T-helper 1 cell treated with Interleukin-12 subunit alpha and Interleukin-12 subunit beta and Interleukin-4 antibody, amounts not matched to agents 30 μg/mL and 1 μg/mL, for 36 hours (primary cell): ENCODE data around the gene FAM120A.

Source experiments
- H3K27ac Mint-ChIP-seq: one replicate; pipeline ENCODE4 v1.8.0; 2021; ENCODE audit warnings: mild to moderate bottlenecking, mixed read lengths
- H3K27me3 Mint-ChIP-seq: one replicate; pipeline ENCODE4 v1.8.0; 2021; ENCODE audit warnings: low read depth, mixed read lengths
- H3K36me3 Mint-ChIP-seq: one replicate; pipeline ENCODE4 v1.8.0; 2021; ENCODE audit warnings: low read depth, mixed read lengths
- H3K4me1 Mint-ChIP-seq: one replicate; pipeline ENCODE4 v1.8.0; 2021; ENCODE audit warnings: low read depth, mixed read lengths
- H3K4me3 Mint-ChIP-seq: one replicate; pipeline ENCODE4 v1.8.0; 2021; ENCODE audit warnings: mild to moderate bottlenecking, moderate library complexity, mixed read lengths
- H3K9me3 Mint-ChIP-seq: one replicate; pipeline ENCODE4 v1.8.0; 2021; ENCODE audit warnings: mixed read lengths

FAM120A gene

GRCh38 chr9:93560991-93561390 is 109.5 kb downstream of the FAM120A start:
- H3K9me3 Mint-ChIP-seq = no peaks in the 10 kb centered on the region
- H3K27ac Mint-ChIP-seq = no peak overlapping the region
- H3K27me3 Mint-ChIP-seq = no peaks in the 10 kb centered on the region
- peaks cover 16% of the 10 kb centered on the region for H3K4me1 Mint-ChIP-seq
- H3K36me3 Mint-ChIP-seq = peaks cover 58% of the 10 kb centered on the region
- H3K4me3 Mint-ChIP-seq = no peak overlapping the region

- Mint-ChIP-seq H3K4me1 (peaks cover 21% of the 10 kb centered on the region), H3K27ac (no peak overlapping the region), H3K4me3 (no peak overlapping the region), H3K9me3 (no peaks in the 10 kb centered on the region), H3K36me3 (peaks cover 52% of the 10 kb centered on the region), H3K27me3 (no peaks in the 10 kb centered on the region)
These were observed 110.7 kb downstream of the FAM120A start for GRCh38 chr9:93562157-93562556.

DNA sequence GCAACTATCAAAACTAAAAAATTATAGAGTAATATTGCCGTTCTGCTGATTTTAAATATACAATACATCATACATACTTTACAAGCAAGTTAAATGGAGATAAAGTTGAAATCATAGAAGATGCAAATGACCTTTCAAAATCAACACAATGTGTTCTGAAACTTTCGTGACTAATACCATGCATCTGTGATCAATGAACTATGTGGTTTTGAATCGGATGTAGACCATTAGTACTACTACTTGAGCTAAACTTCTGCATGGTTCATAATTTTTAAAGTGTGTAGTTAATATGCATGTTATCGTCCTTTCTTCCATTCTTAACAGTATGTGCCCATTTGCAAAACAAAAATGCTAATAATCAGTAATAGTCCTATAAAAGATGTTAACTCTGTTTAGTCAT is 113.6 kb downstream of the FAM120A start:
- no peak overlapping the region for H3K27ac Mint-ChIP-seq
- H3K27me3 Mint-ChIP-seq = no peaks in the 10 kb centered on the region

DNA sequence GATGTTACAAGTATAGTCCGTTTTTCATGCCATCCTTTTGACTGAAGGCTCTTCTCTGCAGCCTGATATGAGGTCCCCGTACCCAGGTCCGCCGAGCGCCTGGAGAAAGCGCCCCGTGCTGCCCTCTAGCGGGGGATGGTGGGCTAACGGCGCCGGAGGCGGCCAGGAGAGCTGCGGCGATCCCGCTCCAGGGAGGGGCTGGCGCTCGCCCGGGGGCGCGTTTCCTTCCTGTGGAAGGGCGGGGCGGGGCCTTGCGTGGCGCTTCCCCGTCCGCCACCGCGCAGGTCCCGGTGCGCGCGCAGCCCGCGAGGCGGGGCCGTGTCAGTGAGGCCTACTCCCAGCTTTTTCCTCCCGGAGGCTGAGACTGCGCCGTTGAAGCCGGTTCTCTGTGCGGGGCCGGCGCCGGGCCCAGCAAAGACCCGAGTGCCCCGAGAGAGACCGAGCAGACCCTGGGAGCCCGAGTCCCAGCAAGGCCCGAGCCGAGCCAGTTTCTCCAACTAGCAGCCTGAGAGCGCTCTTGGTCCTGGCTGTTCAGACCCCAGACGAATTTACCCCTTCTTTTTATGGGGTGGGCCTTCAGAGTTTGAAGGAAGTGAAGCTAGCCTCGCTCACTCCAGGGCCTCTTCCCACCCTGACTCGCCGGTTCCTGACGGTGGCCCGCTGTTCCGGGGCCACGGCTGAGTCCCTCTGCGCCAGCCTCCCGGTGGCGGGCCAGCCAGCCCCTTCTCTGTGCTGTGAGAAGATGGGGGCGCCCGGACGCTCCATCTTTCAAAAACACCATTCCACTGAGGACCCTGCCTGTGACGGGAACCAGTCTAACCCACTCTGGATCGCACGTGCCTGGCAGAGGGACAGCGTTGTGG is 115.2 kb downstream of the FAM120A start:
- H3K36me3 Mint-ChIP-seq = peaks cover 39% of the 10 kb centered on the region
- peak overlapping the region; percentile 83 for H3K4me3 Mint-ChIP-seq
- peaks cover 11% of the 10 kb centered on the region for H3K9me3 Mint-ChIP-seq
- H3K4me1 Mint-ChIP-seq = peaks cover 29% of the 10 kb centered on the region
- no peaks in the 10 kb centered on the region for H3K27me3 Mint-ChIP-seq
- H3K27ac Mint-ChIP-seq = peak overlapping the region; percentile 89

More for the DNA sequence above, 113.6 kb downstream of the FAM120A start:
- Mint-ChIP-seq H3K36me3 (peaks cover 31% of the 10 kb centered on the region), H3K4me1 (peaks cover 29% of the 10 kb centered on the region), H3K4me3 (no peak overlapping the region), H3K9me3 (no peaks in the 10 kb centered on the region)

GRCh38 chr9:93567271-93567959 is 115.9 kb downstream of the FAM120A start:
- Mint-ChIP-seq H3K27me3 (no peaks in the 10 kb centered on the region), H3K4me3 (peak overlapping the region; percentile 83), H3K27ac (peak overlapping the region; percentile 89), H3K36me3 (peaks cover 32% of the 10 kb centered on the region), H3K9me3 (peaks cover 11% of the 10 kb centered on the region), H3K4me1 (peaks cover 26% of the 10 kb centered on the region)

- no peak overlapping the region for H3K27ac Mint-ChIP-seq
- H3K4me1 Mint-ChIP-seq = peaks cover 26% of the 10 kb centered on the region
- H3K36me3 Mint-ChIP-seq = peaks cover 29% of the 10 kb centered on the region
- H3K9me3 Mint-ChIP-seq = peaks cover 11% of the 10 kb centered on the region
- H3K4me3 Mint-ChIP-seq = no peak overlapping the region
- H3K27me3 Mint-ChIP-seq = no peaks in the 10 kb centered on the region
These were observed 116.7 kb downstream of the FAM120A start for GRCh38 chr9:93568169-93568568.

- H3K9me3 Mint-ChIP-seq = peaks cover 11% of the 10 kb centered on the region
- no peak overlapping the region for H3K27ac Mint-ChIP-seq
- H3K4me3 Mint-ChIP-seq = no peak overlapping the region
- H3K4me1 Mint-ChIP-seq = peaks cover 26% of the 10 kb centered on the region
- H3K27me3 Mint-ChIP-seq = no peaks in the 10 kb centered on the region
- H3K36me3 Mint-ChIP-seq = peaks cover 19% of the 10 kb centered on the region
These were observed 118.2 kb downstream of the FAM120A start for GRCh38 chr9:93569621-93570174.

DNA sequence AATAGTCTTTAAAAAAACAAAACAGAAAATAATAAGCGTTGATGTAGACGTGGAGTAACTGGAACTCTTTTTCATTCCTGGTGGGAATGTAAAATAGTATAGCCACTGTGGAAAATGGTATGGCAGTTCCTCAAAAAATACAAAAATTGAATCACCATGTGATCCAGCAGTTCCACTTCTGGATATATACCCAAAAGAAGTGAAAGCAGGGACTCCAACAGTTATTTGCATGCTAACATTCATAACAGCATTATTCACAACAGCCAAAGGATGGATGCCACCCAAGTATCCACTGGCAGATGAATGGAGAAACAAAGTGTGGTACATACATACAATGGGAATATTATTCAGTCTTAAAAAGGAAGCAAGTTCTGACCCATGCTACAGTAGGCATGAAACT is 120.7 kb downstream of the FAM120A start:
- H3K27me3 Mint-ChIP-seq = no peaks in the 10 kb centered on the region
- H3K36me3 Mint-ChIP-seq = peaks cover 10% of the 10 kb centered on the region
- H3K27ac Mint-ChIP-seq = no peak overlapping the region
- peaks cover 11% of the 10 kb centered on the region for H3K9me3 Mint-ChIP-seq
- no peak overlapping the region for H3K4me3 Mint-ChIP-seq
- peaks cover 16% of the 10 kb centered on the region for H3K4me1 Mint-ChIP-seq

GRCh38 chr9:93572636-93573515 is 121.4 kb downstream of the FAM120A start:
- no peaks in the 10 kb centered on the region for H3K27me3 Mint-ChIP-seq
- no peak overlapping the region for H3K27ac Mint-ChIP-seq
- peaks cover 11% of the 10 kb centered on the region for H3K9me3 Mint-ChIP-seq
- H3K4me3 Mint-ChIP-seq = no peak overlapping the region
- peaks cover 15% of the 10 kb centered on the region for H3K4me1 Mint-ChIP-seq
- H3K36me3 Mint-ChIP-seq = peaks cover 12% of the 10 kb centered on the region

DNA sequence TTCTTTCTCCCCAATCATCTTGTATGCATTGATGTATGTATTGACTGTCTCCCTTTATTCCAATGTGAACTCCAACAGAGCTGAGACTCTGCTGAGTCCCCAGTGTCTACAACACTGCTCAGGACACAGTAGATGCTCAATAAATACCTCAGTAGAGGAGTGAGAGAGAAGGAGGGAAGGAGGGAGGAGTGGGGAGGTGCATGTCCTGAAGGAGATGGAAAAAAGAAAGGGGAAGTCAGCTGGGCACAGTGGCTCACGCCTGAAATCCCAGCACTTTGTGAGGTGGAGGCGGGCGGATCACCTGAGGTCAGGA is 122.0 kb downstream of the FAM120A start:
- Mint-ChIP-seq H3K36me3 (peaks cover 12% of the 10 kb centered on the region), H3K27ac (no peak overlapping the region), H3K4me3 (peak overlapping the region; percentile 18), H3K9me3 (peaks cover 11% of the 10 kb centered on the region), H3K4me1 (peaks cover 19% of the 10 kb centered on the region), H3K27me3 (no peaks in the 10 kb centered on the region)

- H3K4me3 Mint-ChIP-seq = peak overlapping the region; percentile 93
- H3K36me3 Mint-ChIP-seq = peaks cover 12% of the 10 kb centered on the region
- H3K9me3 Mint-ChIP-seq = peaks cover 11% of the 10 kb centered on the region
- H3K4me1 Mint-ChIP-seq = peaks cover 23% of the 10 kb centered on the region
- H3K27ac Mint-ChIP-seq = no peak overlapping the region
- H3K27me3 Mint-ChIP-seq = no peaks in the 10 kb centered on the region
These were observed 122.8 kb downstream of the FAM120A start for GRCh38 chr9:93574091-93574899.

GRCh38 chr9:93574900-93575795 is 123.7 kb downstream of the FAM120A start:
- peaks cover 23% of the 10 kb centered on the region for H3K4me1 Mint-ChIP-seq
- H3K36me3 Mint-ChIP-seq = peaks cover 12% of the 10 kb centered on the region
- no peaks in the 10 kb centered on the region for H3K27me3 Mint-ChIP-seq
- H3K9me3 Mint-ChIP-seq = peaks cover 11% of the 10 kb centered on the region
- H3K27ac Mint-ChIP-seq = peak overlapping the region; percentile 93
- peak overlapping the region; percentile 93 for H3K4me3 Mint-ChIP-seq

- peaks cover 5% of the 10 kb centered on the region for H3K9me3 Mint-ChIP-seq
- peaks cover 25% of the 10 kb centered on the region for H3K4me1 Mint-ChIP-seq
- peaks cover 8% of the 10 kb centered on the region for H3K36me3 Mint-ChIP-seq
- H3K27ac Mint-ChIP-seq = peak overlapping the region; percentile 93
- peak overlapping the region; percentile 93 for H3K4me3 Mint-ChIP-seq
- no peaks in the 10 kb centered on the region for H3K27me3 Mint-ChIP-seq
These were observed 124.3 kb downstream of the FAM120A start for GRCh38 chr9:93575796-93576257.
